GM06990 (cell line): ENCODE data around the gene CLPSL2.

Source experiments
- DNase-seq: peaks from one replicate; pipeline ENCODE4 v3.0.0-alpha.2; 2011; ENCODE audit not compliant: insufficient read length; ENCODE audit errors: extremely low read depth
- H3K27me3 ChIP-seq: replicated peaks from 2 replicates; pipeline ENCODE4 v1.6.0; 2011; ENCODE audit warnings: low read length; ENCODE audit not compliant: control insufficient read depth, insufficient read depth
- H3K36me3 ChIP-seq: 2 replicates; pipeline ENCODE4 v1.5.1; 2011; ENCODE audit warnings: low read length; ENCODE audit not compliant: control insufficient read depth, insufficient read depth
- H3K4me3 ChIP-seq: replicated peaks from 2 replicates; pipeline ENCODE4 v1.5.1; 2011; ENCODE audit warnings: low read depth, mild to moderate bottlenecking, control low read depth, low read length
- TF ChIP-seq, protein P1 (sequence below): IDR thresholded peaks from 2 replicates; pipeline ENCODE4 v1.5.1; 2011; ENCODE audit warnings: low read length, control low read depth, mild to moderate bottlenecking, inconsistent platforms; ENCODE audit not compliant: insufficient read depth, poor library complexity, severe bottlenecking

The CLPSL2 gene

DNA sequence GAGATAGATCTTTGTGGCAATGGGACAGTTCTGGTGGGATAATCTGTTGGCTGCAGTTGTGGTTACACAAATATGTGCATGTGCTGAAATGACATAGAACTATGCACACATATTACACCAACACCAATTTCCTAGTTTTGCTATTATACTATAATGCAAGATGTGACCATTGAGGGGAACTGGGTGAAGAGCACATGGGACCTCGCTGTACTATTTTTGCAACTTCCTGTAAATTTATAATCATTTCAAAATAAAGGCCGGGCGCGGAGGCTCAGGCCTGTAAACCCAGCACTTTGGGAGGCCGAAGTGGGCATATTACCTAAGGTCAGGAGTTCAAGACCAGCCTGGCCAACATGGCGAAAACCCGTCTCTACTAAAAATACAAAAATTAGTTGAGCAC, 30.9 kb upstream of the CLPSL2 start:
- Histone ChIP-seq H3K27me3 (no peaks in the 10 kb centered on the region), H3K4me3 (no peak overlapping the region), H3K36me3 (no peaks in the 10 kb centered on the region)
- TF ChIP-seq, protein P1, sequence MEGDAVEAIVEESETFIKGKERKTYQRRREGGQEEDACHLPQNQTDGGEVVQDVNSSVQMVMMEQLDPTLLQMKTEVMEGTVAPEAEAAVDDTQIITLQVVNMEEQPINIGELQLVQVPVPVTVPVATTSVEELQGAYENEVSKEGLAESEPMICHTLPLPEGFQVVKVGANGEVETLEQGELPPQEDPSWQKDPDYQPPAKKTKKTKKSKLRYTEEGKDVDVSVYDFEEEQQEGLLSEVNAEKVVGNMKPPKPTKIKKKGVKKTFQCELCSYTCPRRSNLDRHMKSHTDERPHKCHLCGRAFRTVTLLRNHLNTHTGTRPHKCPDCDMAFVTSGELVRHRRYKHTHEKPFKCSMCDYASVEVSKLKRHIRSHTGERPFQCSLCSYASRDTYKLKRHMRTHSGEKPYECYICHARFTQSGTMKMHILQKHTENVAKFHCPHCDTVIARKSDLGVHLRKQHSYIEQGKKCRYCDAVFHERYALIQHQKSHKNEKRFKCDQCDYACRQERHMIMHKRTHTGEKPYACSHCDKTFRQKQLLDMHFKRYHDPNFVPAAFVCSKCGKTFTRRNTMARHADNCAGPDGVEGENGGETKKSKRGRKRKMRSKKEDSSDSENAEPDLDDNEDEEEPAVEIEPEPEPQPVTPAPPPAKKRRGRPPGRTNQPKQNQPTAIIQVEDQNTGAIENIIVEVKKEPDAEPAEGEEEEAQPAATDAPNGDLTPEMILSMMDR, result no peak
- DNase-seq, result no peak

DNA sequence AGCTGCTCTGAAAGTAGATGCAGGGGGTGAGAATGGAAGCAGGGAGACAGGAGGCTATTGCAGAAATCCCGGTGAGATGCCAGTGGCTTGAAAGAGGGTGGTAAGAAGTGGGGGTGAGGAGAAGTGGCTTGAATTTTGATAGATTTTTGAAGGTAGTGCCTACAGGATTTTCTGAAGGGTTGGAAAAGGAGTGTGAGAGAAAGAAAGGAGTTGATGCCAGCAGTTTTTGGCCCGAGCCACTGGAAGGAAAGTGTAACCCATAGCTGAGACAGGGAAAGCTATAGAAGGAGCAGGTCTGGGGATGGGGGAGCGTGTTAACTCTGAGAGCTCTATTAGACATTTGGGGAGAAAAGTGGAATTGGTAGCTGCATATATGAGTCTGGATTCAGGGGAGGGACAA, 29.9 kb upstream of the CLPSL2 start:
- H3K4me3 ChIP-seq, result no peak overlapping the region
- no peak for DNase-seq
- no peaks in the 10 kb centered on the region for H3K27me3 ChIP-seq
- H3K36me3 ChIP-seq, result no peaks in the 10 kb centered on the region
- TF ChIP-seq, protein P1, result no peak

DNA sequence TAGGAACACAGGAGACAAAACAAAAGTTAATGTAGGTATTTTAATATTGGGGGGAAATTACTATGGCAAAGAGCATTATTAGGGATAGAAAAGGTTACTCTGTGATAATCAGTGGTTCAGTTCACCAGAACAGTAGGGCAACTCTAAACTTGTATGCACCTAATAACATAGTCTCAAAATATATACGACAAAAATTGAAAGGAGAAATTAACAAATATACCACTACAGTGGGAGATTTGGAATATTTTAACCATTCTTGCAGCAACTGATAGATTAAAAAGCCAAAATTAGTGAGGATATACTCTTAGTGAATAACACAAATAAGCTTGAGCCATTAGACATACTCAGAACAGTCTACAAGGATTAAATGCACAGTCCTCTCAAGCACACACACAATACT, 28.5 kb upstream of the CLPSL2 start:
- no peaks in the 10 kb centered on the region for H3K36me3 ChIP-seq
- no peak overlapping the region for H3K4me3 ChIP-seq
- DNase-seq, result no peak
- TF ChIP-seq, protein P1, result no peak
- no peaks in the 10 kb centered on the region for H3K27me3 ChIP-seq

DNA sequence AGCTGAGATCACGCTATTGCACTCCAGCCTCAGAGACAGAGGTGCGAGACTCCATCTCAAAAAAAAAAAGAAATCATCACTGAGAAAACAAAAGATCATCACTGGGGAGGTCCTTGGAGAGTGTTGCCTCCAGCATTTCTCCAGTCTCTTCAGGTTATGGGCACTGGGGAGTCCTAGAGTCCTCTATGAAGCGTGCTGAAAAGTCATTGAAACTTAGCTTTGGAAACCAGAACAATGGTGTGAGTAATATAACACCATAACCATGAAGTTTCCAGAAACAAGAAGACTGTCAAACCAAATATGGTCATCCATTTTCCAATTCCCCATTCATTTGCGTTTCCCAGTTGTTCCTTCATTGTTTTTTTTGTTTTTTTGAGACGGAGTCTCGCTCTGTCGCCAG, 25.8 kb upstream of the CLPSL2 start:
- H3K4me3 ChIP-seq, result no peak overlapping the region
- no peaks in the 10 kb centered on the region for H3K27me3 ChIP-seq
- TF ChIP-seq, protein P1, result no peak
- DNase-seq, result no peak
- H3K36me3 ChIP-seq, result no peaks in the 10 kb centered on the region

DNA sequence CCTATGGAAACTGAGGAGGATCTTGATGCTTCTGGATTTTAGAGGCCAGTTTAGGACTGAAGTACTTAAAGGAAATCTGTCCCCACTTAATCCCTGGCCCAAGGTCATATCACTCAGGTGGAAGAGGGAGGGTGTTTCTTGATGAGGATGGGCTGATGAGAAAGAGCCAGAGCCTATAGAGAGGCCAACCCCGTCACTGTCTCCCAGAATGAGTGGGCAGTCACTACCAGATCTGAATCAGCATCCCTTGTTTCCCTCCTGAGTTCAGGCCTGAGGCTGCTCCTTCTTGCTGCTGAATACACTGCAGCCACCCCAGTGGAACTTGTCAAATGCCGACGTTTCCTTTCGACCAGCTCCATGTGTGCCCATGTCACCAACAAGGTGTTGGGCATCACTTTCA, 24.8 kb upstream of the CLPSL2 start:
- H3K36me3 ChIP-seq, result no peaks in the 10 kb centered on the region
- TF ChIP-seq, protein P1, result no peak
- no peak for DNase-seq
- H3K27me3 ChIP-seq, result no peaks in the 10 kb centered on the region
- H3K4me3 ChIP-seq, result no peak overlapping the region

DNA sequence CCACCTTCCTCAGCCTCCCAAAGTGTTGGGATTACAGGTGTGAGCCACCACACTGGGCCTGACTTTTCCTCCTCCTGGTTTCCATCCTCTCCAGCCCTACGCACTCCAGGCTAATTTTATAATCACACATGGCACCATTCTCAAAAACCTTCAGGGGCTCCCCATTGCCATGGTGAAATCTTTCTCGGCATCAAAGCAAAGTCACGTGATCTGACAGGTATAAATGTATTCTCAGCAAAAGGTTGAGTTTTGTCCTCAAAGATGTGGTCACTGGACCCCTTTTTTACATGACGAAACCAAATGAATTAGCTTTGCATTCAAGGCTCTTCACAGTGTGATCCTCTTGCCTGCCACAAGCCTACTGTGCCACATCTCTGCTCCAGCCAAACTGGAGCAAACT, 24.1 kb upstream of the CLPSL2 start:
- Histone ChIP-seq H3K4me3 (no peak overlapping the region), H3K27me3 (no peaks in the 10 kb centered on the region), H3K36me3 (no peaks in the 10 kb centered on the region)
- DNase-seq, result no peak
- TF ChIP-seq, protein P1, result no peak
